HG03460 (cell line): ENCODE data around the gene KDM7A.

Experiments used
- ATAC-seq: cut with Tn5 transposase; IDR thresholded peaks from one replicate; pipeline ENCODE4 v1.9.1; 2021; ENCODE audit not compliant: unreplicated experiment

KDM7A gene

GRCh38 chr7:140059273-140060242 lies 117.2 kb downstream of the KDM7A start:
- no peak for ATAC-seq

- no peak for ATAC-seq
Measured at GRCh38 chr7:140058517-140058916, 118.3 kb downstream of the KDM7A start.

GRCh38 chr7:140057143-140057535 lies 119.6 kb downstream of the KDM7A start:
- no peak for ATAC-seq

- no peak for ATAC-seq
Measured at GRCh38 chr7:140056431-140057142, 120.2 kb downstream of the KDM7A start.

GRCh38 chr7:140055833-140056232 lies 121.0 kb downstream of the KDM7A start:
- ATAC-seq = no peak

GRCh38 chr7:140054751-140055150 lies 122.0 kb downstream of the KDM7A start:
- no peak for ATAC-seq

- peak; percentile 92 for ATAC-seq
Measured at GRCh38 chr7:140053812-140054539, 122.8 kb downstream of the KDM7A start.

- ATAC-seq = no peak
Measured at GRCh38 chr7:140051820-140052219, 125.0 kb downstream of the KDM7A start.

- ATAC-seq = no peak
Measured at GRCh38 chr7:140050100-140050499, 126.7 kb downstream of the KDM7A start.

GRCh38 chr7:140049339-140050024 lies 127.3 kb downstream of the KDM7A start:
- no peak for ATAC-seq

GRCh38 chr7:140048989-140049338 lies 127.8 kb downstream of the KDM7A start:
- no peak for ATAC-seq

- no peak for ATAC-seq
Measured at GRCh38 chr7:140048138-140048537, 128.6 kb downstream of the KDM7A start.

GRCh38 chr7:140047197-140047596 lies 129.6 kb downstream of the KDM7A start:
- ATAC-seq = no peak

GRCh38 chr7:140045697-140046096 lies 131.1 kb downstream of the KDM7A start:
- ATAC-seq = no peak

GRCh38 chr7:140044251-140044650 lies 132.5 kb downstream of the KDM7A start:
- ATAC-seq = no peak

- ATAC-seq = no peak
Measured at GRCh38 chr7:140042386-140042670, 134.5 kb downstream of the KDM7A start.

GRCh38 chr7:140041659-140042385 lies 135.0 kb downstream of the KDM7A start:
- ATAC-seq = no peak

- no peak for ATAC-seq
Measured at GRCh38 chr7:140039896-140040295, 136.9 kb downstream of the KDM7A start.

- no peak for ATAC-seq
Measured at GRCh38 chr7:140039066-140039465, 137.7 kb downstream of the KDM7A start.

GRCh38 chr7:140036224-140036962 lies 140.4 kb downstream of the KDM7A start:
- ATAC-seq = peak; percentile 67
